IMR-90 (cell line): ENCODE measurements around the gene CTNNA2. TPM values are rescaled to one million over a fixed set of nuclear protein-coding genes. Genes with fewer than 3 reads are reported as not detected.

ENCODE experiments used
- ATAC-seq: fragments of 200-7000 bp; cut with Tn5 transposase; 2 replicates; pipeline ENCODE4 v1.9.1; 2020; ENCODE audit warnings: low read depth, mild to moderate bottlenecking, moderate library complexity
- BruUV-seq: library from RNA; stranded (reverse); fragments of 400-500 nt; replicated peaks from 2 replicates; lab custom pipeline; 2021; lab: Mats Ljungman, UMichigan
- CTCF ChIA-PET: fragments of 300-600 bp; formaldehyde crosslinking; extraction: SDS; loops from one replicate; lab custom pipeline; 2021; ENCODE audit warnings: antibody characterized with exemption; lab: Yijun Ruan, JAX
- POLR2A ChIA-PET: fragments of 300-600 bp; sonication (Branson Sonifier 250); formaldehyde crosslinking; loops from one replicate; lab custom pipeline; 2022; ENCODE audit warnings: antibody characterized with exemption; ENCODE audit not compliant: unreplicated experiment; lab: Charles Lee
- DNase-seq: peaks from one replicate; pipeline ENCODE4 v3.0.0; 2013
- H2AFZ ChIP-seq: replicated peaks from 2 replicates; pipeline ENCODE3; 2013; ENCODE audit warnings: low read length, mild to moderate bottlenecking; ENCODE audit not compliant: poor library complexity
- H2AK5ac ChIP-seq: 2 replicates; pipeline ENCODE4 v1.6.1; 2013; ENCODE audit warnings: low read depth, low read length, inconsistent platforms
- H2AK9ac ChIP-seq: replicated peaks from 2 replicates; pipeline ENCODE3; 2013; ENCODE audit warnings: mild to moderate bottlenecking, low read depth, low read length, moderate library complexity; ENCODE audit not compliant: poor library complexity
- H2BK120ac ChIP-seq: 2 replicates; pipeline ENCODE4 v1.6.1; 2013; ENCODE audit warnings: low read depth, low read length, inconsistent platforms
- H2BK15ac ChIP-seq: 3 replicates; pipeline ENCODE4 v1.6.1; 2013; ENCODE audit warnings: low read depth, low read length, inconsistent platforms
- H2BK20ac ChIP-seq: 2 replicates; pipeline ENCODE4 v1.6.1; 2013; ENCODE audit warnings: low read depth, mild to moderate bottlenecking, inconsistent platforms, low read length, moderate library complexity
- H2BK5ac ChIP-seq: 2 replicates; pipeline ENCODE4 v1.6.1; 2013; ENCODE audit warnings: mild to moderate bottlenecking, low read depth, low read length, inconsistent platforms; ENCODE audit not compliant: poor library complexity, severe bottlenecking
- H3K14ac ChIP-seq: replicated peaks from 2 replicates; pipeline ENCODE4 v1.6.1; 2013; ENCODE audit warnings: low read depth, low read length, inconsistent platforms
- H3K18ac ChIP-seq: 2 replicates; pipeline ENCODE4 v1.6.1; 2013; ENCODE audit warnings: low read depth, low read length, control low read depth
- H3K23ac ChIP-seq: 2 replicates; pipeline ENCODE4 v1.6.1; 2013; ENCODE audit warnings: low read depth, low read length, inconsistent platforms
- H3K27ac ChIP-seq: 2 replicates; pipeline ENCODE4 v1.5.1; 2013; ENCODE audit warnings: mild to moderate bottlenecking, control low read depth, low read length; ENCODE audit not compliant: insufficient read depth
- H3K27me3 ChIP-seq: 2 replicates; pipeline ENCODE4 v1.6.1; 2013; ENCODE audit warnings: low read length; ENCODE audit not compliant: control insufficient read depth, insufficient read depth
- H3K36me3 ChIP-seq: 2 replicates; pipeline ENCODE4 v1.6.1; 2013; ENCODE audit warnings: low read length, mixed read lengths; ENCODE audit not compliant: control insufficient read depth, insufficient read depth
- H3K4ac ChIP-seq: 2 replicates; pipeline ENCODE4 v1.6.1; 2013; ENCODE audit warnings: low read depth, low read length, inconsistent platforms
- H3K4me1 ChIP-seq: 2 replicates; pipeline ENCODE4 v1.6.1; 2013; ENCODE audit warnings: low read length, mixed read lengths; ENCODE audit not compliant: control insufficient read depth, insufficient read depth
- H3K4me2 ChIP-seq: 2 replicates; pipeline ENCODE4 v1.6.1; 2013; ENCODE audit warnings: low read depth, mild to moderate bottlenecking, control low read depth, low read length, moderate library complexity
- H3K4me3 ChIP-seq: 2 replicates; pipeline ENCODE4 v1.5.1; 2013; ENCODE audit warnings: low read depth, mild to moderate bottlenecking, control low read depth, low read length, moderate library complexity; ENCODE audit not compliant: insufficient read depth
- H3K56ac ChIP-seq: 2 replicates; pipeline ENCODE4 v1.6.1; 2013; ENCODE audit warnings: low read length, inconsistent platforms; ENCODE audit not compliant: insufficient read depth; ENCODE audit errors: extremely low read depth
- H3K79me1 ChIP-seq, 2 experiments: 2 replicates each; pipeline ENCODE4 v1.6.1; 2013; ENCODE audit warnings: low read length in 2 of 2, inconsistent platforms in 1 of 2, low read depth in 1 of 2
- H3K9ac ChIP-seq: 2 replicates; pipeline ENCODE4 v1.6.1; 2013; ENCODE audit warnings: low read depth, low read length, control low read depth
- H3K9me1 ChIP-seq: 2 replicates; pipeline ENCODE4 v1.6.1; 2013; ENCODE audit warnings: low read length, inconsistent platforms; ENCODE audit not compliant: insufficient read depth
- H3K9me3 ChIP-seq: 2 replicates; pipeline ENCODE4 v1.6.1; 2013; ENCODE audit warnings: low read length; ENCODE audit not compliant: control insufficient read depth, insufficient read depth
- H4K20me1 ChIP-seq: 2 replicates; pipeline ENCODE4 v1.6.1; 2013; ENCODE audit warnings: low read length, inconsistent platforms; ENCODE audit not compliant: insufficient read depth
- H4K5ac ChIP-seq: 2 replicates; pipeline ENCODE4 v1.6.1; 2013; ENCODE audit warnings: mild to moderate bottlenecking, low read depth, low read length, control low read depth
- H4K8ac ChIP-seq, 2 experiments: 2 replicates each; pipeline ENCODE4 v1.6.1; 2013; ENCODE audit warnings: low read depth in 2 of 2, low read length in 2 of 2, control low read depth in 1 of 2, inconsistent platforms in 1 of 2
- H4K91ac ChIP-seq: 2 replicates; pipeline ENCODE4 v1.6.1; 2013; ENCODE audit warnings: low read depth, low read length, inconsistent platforms; ENCODE audit not compliant: insufficient read depth
- BHLHE40 ChIP-seq: fragments of 150-350 bp; IDR thresholded peaks from 2 replicates; pipeline ENCODE4 v1.6.1; 2016; ENCODE audit warnings: mild to moderate bottlenecking, low read depth, low read length
- CEBPB ChIP-seq: IDR thresholded peaks from 2 replicates; pipeline ENCODE4 v1.6.1; 2012; ENCODE audit warnings: low read depth, low read length, improper control_type of control experiment
- CHD1 ChIP-seq: IDR thresholded peaks from 2 replicates; pipeline ENCODE4 v1.6.1; 2012; ENCODE audit warnings: low read depth, low read length, improper control_type of control experiment
- CTCF ChIP-seq: conservative IDR thresholded peaks from 2 replicates; pipeline ENCODE4 v1.5.1; 2012; ENCODE audit warnings: mild to moderate bottlenecking, low read depth, low read length, improper control_type of control experiment
- ELK1 ChIP-seq: fragments of 150-350 bp; IDR thresholded peaks from 2 replicates; pipeline ENCODE4 v1.6.1; 2016; ENCODE audit warnings: low read depth, mild to moderate bottlenecking, low read length, moderate library complexity, borderline replicate concordance
- FOS ChIP-seq: fragments of 150-350 bp; IDR thresholded peaks from 2 replicates; pipeline ENCODE4 v1.6.1; 2016; ENCODE audit warnings: low read depth, low read length
- MAFK ChIP-seq: IDR thresholded peaks from 2 replicates; pipeline ENCODE4 v1.6.1; 2012; ENCODE audit warnings: low read depth, low read length, improper control_type of control experiment
- MAZ ChIP-seq: IDR thresholded peaks from 2 replicates; pipeline ENCODE4 v1.6.1; 2012; ENCODE audit warnings: low read depth, mild to moderate bottlenecking, low read length, improper control_type of control experiment, moderate library complexity, borderline replicate concordance
- MXI1 ChIP-seq: IDR thresholded peaks from 2 replicates; pipeline ENCODE4 v1.6.1; 2012; ENCODE audit warnings: low read depth, mild to moderate bottlenecking, low read length, moderate library complexity, borderline replicate concordance
- NFE2L2 ChIP-seq: fragments of 150-350 bp; IDR thresholded peaks from 2 replicates; pipeline ENCODE4 v1.6.1; 2016; ENCODE audit warnings: low read depth, mild to moderate bottlenecking, low read length
- POLR2A ChIP-seq: IDR thresholded peaks from 2 replicates; pipeline ENCODE4 v1.6.1; 2012; ENCODE audit warnings: mild to moderate bottlenecking, low read depth, low read length
- RAD21 ChIP-seq: IDR thresholded peaks from 2 replicates; pipeline ENCODE4 v1.6.1; 2012; ENCODE audit warnings: low read length, improper control_type of control experiment
- RCOR1 ChIP-seq: IDR thresholded peaks from 2 replicates; pipeline ENCODE4 v1.6.1; 2012; ENCODE audit warnings: mild to moderate bottlenecking, low read length, improper control_type of control experiment; ENCODE audit not compliant: insufficient replicate concordance
- RFX5 ChIP-seq: IDR thresholded peaks from 2 replicates; pipeline ENCODE4 v1.8.0; 2012; ENCODE audit warnings: low read depth, mild to moderate bottlenecking, low read length, moderate library complexity
- SMC3 ChIP-seq: fragments of 150-350 bp; IDR thresholded peaks from 2 replicates; pipeline ENCODE4 v1.6.1; 2016; ENCODE audit warnings: low read depth, mild to moderate bottlenecking, antibody characterized with exemption, low read length, moderate library complexity
- USF2 ChIP-seq: fragments of 150-350 bp; IDR thresholded peaks from 2 replicates; pipeline ENCODE4 v1.6.1; 2017; ENCODE audit warnings: mild to moderate bottlenecking, antibody characterized with exemption, low read length, low read depth
- WGBS, 2 experiments: methylation state at CpG; one replicate each; pipeline versions ENCODE4 v1.1.5 to v1.1.7; 2013; ENCODE audit warnings: missing lambda C conversion rate in 2 of 2; ENCODE audit not compliant: insufficient read length in 1 of 2; ENCODE audit errors: extremely low coverage in 2 of 2; 5-methylcytosine and 5-hydroxymethylcytosine counted together
- dilution Hi-C: fragments of 300-500 bp; cut with HindIII; formaldehyde crosslinking; loops from one replicate; pipeline ENCODE4 v1.14.3; 2018; ENCODE audit warnings: low sequenced_read_pairs; ENCODE audit not compliant: unreplicated experiment
- in situ Hi-C: fragments of 300-500 bp; cut with MboI; formaldehyde crosslinking; loops from 3 replicates; pipeline ENCODE4 v1.14.3; 2019; ENCODE audit warnings: low sequenced_read_pairs, inconsistent platforms, mixed read lengths
- intact Hi-C: fragments of 100-400 bp; cut with micrococcal nuclease; formaldehyde crosslinking; loops from 2 replicates; pipeline ENCODE4 v1.10.0; 2022
- polyA plus RNA-seq, 3 experiments: library from polyadenylated mRNA; depleted of rRNA; stranded (reverse); fragments of >200 nt; gene quantifications; 2 replicates each; pipeline ENCODE4 v1.2.3, GENCODE V29; 2012; ENCODE audit warnings: low replicate concordance in 1 of 3
- total RNA-seq: library from RNA; depleted of rRNA; stranded (reverse); fragments of >200 nt; gene quantifications from 2 replicates; pipeline ENCODE4 v1.2.3, GENCODE V29; 2012

Gene CTNNA2
- total and polyA plus RNA-seq, 2 of the 4 experiments (the other 2 are of a cell fraction): not detected

GRCh38 chr2:79573895-79574674 lies 61.2 kb downstream of the CTNNA2 start:
- TF ChIP-seq MXI1: no peak
- no peak for TF ChIP-seq USF2
- no peak for TF ChIP-seq ELK1
- TF ChIP-seq BHLHE40: no peak
- no peak for TF ChIP-seq RCOR1
- TF ChIP-seq POLR2A: no peak
- no peak for TF ChIP-seq CTCF
- no peak for TF ChIP-seq FOS
- no peak for TF ChIP-seq CEBPB
- no peak for TF ChIP-seq CHD1
- TF ChIP-seq MAZ: no peak
- no peak for TF ChIP-seq RFX5
- no peak for TF ChIP-seq SMC3
- no peak for TF ChIP-seq MAFK
- TF ChIP-seq NFE2L2: no peak
- TF ChIP-seq RAD21: no peak
- BruUV-seq: no TSS peak
- intact Hi-C loops (no loop called here), in situ Hi-C loops (no loop called here), dilution Hi-C loops (no loop called here)
- ATAC-seq: no peak
- Histone ChIP-seq H2BK15ac (no peak overlapping the region), H3K4ac (no peak overlapping the region), H2AK9ac (no peak overlapping the region), H3K79me1 (no peaks in the 10 kb centered on the region), H3K9me3 (no peaks in the 10 kb centered on the region), H4K8ac (no peak overlapping the region), H3K27ac (no peak overlapping the region), H3K9me1 (no peaks in the 10 kb centered on the region), H2BK5ac (no peak overlapping the region), H4K20me1 (no peaks in the 10 kb centered on the region), H2BK20ac (no peak overlapping the region), H4K5ac (no peak overlapping the region), H4K91ac (no peak overlapping the region), H3K56ac (no peak overlapping the region), H3K4me2 (no peak overlapping the region), H3K23ac (no peak overlapping the region), H3K14ac (no peak overlapping the region), H2AFZ (no peak overlapping the region), H2AK5ac (no peak overlapping the region), H3K36me3 (no peaks in the 10 kb centered on the region), H3K18ac (no peak overlapping the region), H3K4me3 (no peak overlapping the region), H3K27me3 (no peaks in the 10 kb centered on the region), H3K9ac (no peak overlapping the region), H3K4me1 (no peaks in the 10 kb centered on the region), H2BK120ac (no peak overlapping the region)
- ChIA-PET CTCF (no interaction called here), POLR2A (no interaction called here)
- DNase-seq: no peak
- WGBS, 2 experiments: no CpG with 5 or more reads among the region's 6 CpGs
